ENCODE measurements around the gene ZNF880. TPM values are rescaled to one million over a fixed set of nuclear protein-coding genes. Genes with fewer than 3 reads are reported as not detected.

The ZNF880 gene
- total RNA-seq, 1 donor from 2014 or later = 20.0 TPM

Other genes with a start within 250 kb of the ZNF880 start
- 5.0 and 5.6 TPM in 2 replicates for gene ZNF616, start 230.0 kb upstream of the ZNF880 start, total RNA-seq
- gene ZNF836, start 198.3 kb upstream of the ZNF880 start, total RNA-seq = 6.1 and 7.7 TPM in 2 replicates
- 85.4 and 89.1 TPM in 2 replicates for gene PPP2R1A, start 179.9 kb upstream of the ZNF880 start, total RNA-seq
- gene ZNF766, start 100.3 kb upstream of the ZNF880 start, total RNA-seq = 5.0 and 8.7 TPM in 2 replicates
- gene ZNF480, start 72.8 kb upstream of the ZNF880 start, total RNA-seq = 2.4 and 2.6 TPM in 2 replicates
- gene ZNF610, start 33.7 kb upstream of the ZNF880 start, total RNA-seq = 2.2 and 2.8 TPM in 2 replicates
- gene ZNF528, start 27.9 kb downstream of the ZNF880 start, total RNA-seq = 8.1 and 9.4 TPM in 2 replicates
- gene ZNF534, start 59.2 kb downstream of the ZNF880 start, total RNA-seq = not detected in 2 replicates
- gene ZNF578, start 83.6 kb downstream of the ZNF880 start, total RNA-seq = 1.2 and 2.0 TPM in 2 replicates
- gene ZNF808, start 157.7 kb downstream of the ZNF880 start, total RNA-seq = 8.1 and 14.5 TPM in 2 replicates
- 8.9 and 14.1 TPM in 2 replicates for gene ZNF701, start 200.4 kb downstream of the ZNF880 start, total RNA-seq